Measurements from ENCODE around the gene SKAP2. TPM values are rescaled to one million over a fixed set of nuclear protein-coding genes. Genes with fewer than 3 reads are reported as not detected.
"Not testable (repeated sequence)": the region's sequence is repeated elsewhere in the genome, so short reads cannot be mapped to it uniquely, and the experiment has no call there.

Gene SKAP2
- total RNA-seq, 1 experiment from 2014 or later, result 55.7 TPM

- DNase-seq (ENCODE audit: low spot score), result no peak
These were observed 6.7 kb downstream of the SKAP2 start for GRCh38 chr7:26857506-26858240.

GRCh38 chr7:26857170-26857505 lies 7.3 kb downstream of the SKAP2 start:
- no peak for DNase-seq (ENCODE audit: low spot score)

GRCh38 chr7:26856176-26856985 lies 8.0 kb downstream of the SKAP2 start:
- DNase-seq (ENCODE audit: low spot score), result no peak

- no peak for DNase-seq (ENCODE audit: low spot score)
These were observed 9.2 kb downstream of the SKAP2 start for GRCh38 chr7:26854876-26855855.

- DNase-seq (ENCODE audit: low spot score), result peak; percentile 73
These were observed 10.5 kb downstream of the SKAP2 start for GRCh38 chr7:26853788-26854393.

- no peak for DNase-seq (ENCODE audit: low spot score)
These were observed 14.2 kb downstream of the SKAP2 start for GRCh38 chr7:26850193-26850651.

- no peak for DNase-seq (ENCODE audit: low spot score)
These were observed 20.7 kb downstream of the SKAP2 start for GRCh38 chr7:26843705-26844104.

- no peak for DNase-seq (ENCODE audit: low spot score)
These were observed 21.5 kb downstream of the SKAP2 start for GRCh38 chr7:26842897-26843296.

GRCh38 chr7:26841003-26841739 lies 23.2 kb downstream of the SKAP2 start:
- DNase-seq (ENCODE audit: low spot score), result no peak

GRCh38 chr7:26836793-26837192 lies 27.6 kb downstream of the SKAP2 start:
- not testable (repeated sequence) for DNase-seq (ENCODE audit: low spot score)

- no peak for DNase-seq (ENCODE audit: low spot score)
These were observed 49.0 kb downstream of the SKAP2 start for GRCh38 chr7:26815426-26815825.

GRCh38 chr7:26813432-26813831 lies 51.0 kb downstream of the SKAP2 start:
- peak; percentile 63 for DNase-seq (ENCODE audit: low spot score)

- DNase-seq (ENCODE audit: low spot score), result no peak
These were observed 69.8 kb downstream of the SKAP2 start for GRCh38 chr7:26794541-26794940.

GRCh38 chr7:26792576-26792975 lies 71.8 kb downstream of the SKAP2 start:
- no peak for DNase-seq (ENCODE audit: low spot score)

- no peak for DNase-seq (ENCODE audit: low spot score)
These were observed 72.4 kb downstream of the SKAP2 start for GRCh38 chr7:26792006-26792405.

GRCh38 chr7:26789481-26790184 lies 74.8 kb downstream of the SKAP2 start:
- DNase-seq (ENCODE audit: low spot score), result no peak

- DNase-seq (ENCODE audit: low spot score), result no peak
These were observed 76.7 kb downstream of the SKAP2 start for GRCh38 chr7:26787701-26788100.

- DNase-seq (ENCODE audit: low spot score), result no peak
These were observed 80.3 kb downstream of the SKAP2 start for GRCh38 chr7:26784118-26784517.

GRCh38 chr7:26782501-26782900 lies 81.9 kb downstream of the SKAP2 start:
- no peak for DNase-seq (ENCODE audit: low spot score)

- DNase-seq (ENCODE audit: low spot score), result no peak
These were observed 84.3 kb downstream of the SKAP2 start for GRCh38 chr7:26779978-26780595.

All from H4 (cell line).